ENCODE data around the gene PHLDB3. TPM values are rescaled to one million over a fixed set of nuclear protein-coding genes. Genes with fewer than 3 reads are reported as not detected.

Gene PHLDB3
- polyA plus RNA-seq, 1 experiment, result 5.3 TPM

DNA sequence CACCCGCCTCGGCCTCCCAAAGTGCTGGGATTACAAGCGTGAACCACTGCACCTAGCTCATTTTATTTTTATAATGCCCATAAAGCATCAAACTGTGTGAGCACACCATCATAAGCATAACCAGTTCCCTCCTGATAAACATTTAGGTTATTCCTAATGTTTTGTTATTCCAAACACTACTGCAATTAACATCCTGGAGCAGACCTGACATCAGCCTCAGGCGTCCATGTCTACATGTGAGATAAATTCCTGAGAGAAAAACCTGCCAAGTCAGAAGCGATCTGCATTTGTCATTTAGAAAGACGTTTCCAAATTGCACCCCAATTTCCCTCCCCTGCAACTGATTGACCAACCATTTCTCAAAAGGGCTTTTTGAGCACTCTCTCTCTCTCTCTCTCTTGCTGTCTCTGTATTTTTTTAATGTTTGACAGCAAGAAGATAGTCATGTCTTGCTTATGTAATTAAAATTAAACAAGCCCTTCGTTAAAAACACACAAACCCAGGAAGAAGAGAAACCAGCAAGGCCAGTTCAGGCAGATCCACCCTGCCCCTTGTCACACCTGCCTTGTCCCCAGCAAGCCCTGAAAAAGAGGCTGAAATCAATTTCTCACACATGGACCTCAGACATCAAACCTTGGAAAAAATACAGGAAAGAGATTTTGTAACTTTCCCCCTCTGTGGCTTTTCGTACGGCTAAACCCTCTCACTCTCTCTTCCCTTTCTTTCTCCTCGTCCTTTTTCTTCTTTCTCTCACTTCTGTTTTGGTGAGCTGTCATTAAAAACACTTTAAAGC is 49.0 kb downstream of the PHLDB3 start:
- DNase-seq (ENCODE audit: low read depth), result no peak
- ChIA-PET POLR2A (no interaction called here), CTCF (interaction anchor here (0.7 to 1.9 kb wide), 4 partner anchors 8 to 64 kb away, joined by 3 to 11 read pairs (median 4); no protein-coding TSS in a partner anchor)
- Histone ChIP-seq H3K4me3 (ENCODE audit: low read depth, low read length) (no peak overlapping the region), H3K27me3 (ENCODE audit: control insufficient read depth, insufficient read depth, low read length) (no peaks in the 10 kb centered on the region), H3K36me3 (ENCODE audit: control insufficient read depth, insufficient read depth, low read length) (no peaks in the 10 kb centered on the region)
- TF ChIP-seq, protein P1, sequence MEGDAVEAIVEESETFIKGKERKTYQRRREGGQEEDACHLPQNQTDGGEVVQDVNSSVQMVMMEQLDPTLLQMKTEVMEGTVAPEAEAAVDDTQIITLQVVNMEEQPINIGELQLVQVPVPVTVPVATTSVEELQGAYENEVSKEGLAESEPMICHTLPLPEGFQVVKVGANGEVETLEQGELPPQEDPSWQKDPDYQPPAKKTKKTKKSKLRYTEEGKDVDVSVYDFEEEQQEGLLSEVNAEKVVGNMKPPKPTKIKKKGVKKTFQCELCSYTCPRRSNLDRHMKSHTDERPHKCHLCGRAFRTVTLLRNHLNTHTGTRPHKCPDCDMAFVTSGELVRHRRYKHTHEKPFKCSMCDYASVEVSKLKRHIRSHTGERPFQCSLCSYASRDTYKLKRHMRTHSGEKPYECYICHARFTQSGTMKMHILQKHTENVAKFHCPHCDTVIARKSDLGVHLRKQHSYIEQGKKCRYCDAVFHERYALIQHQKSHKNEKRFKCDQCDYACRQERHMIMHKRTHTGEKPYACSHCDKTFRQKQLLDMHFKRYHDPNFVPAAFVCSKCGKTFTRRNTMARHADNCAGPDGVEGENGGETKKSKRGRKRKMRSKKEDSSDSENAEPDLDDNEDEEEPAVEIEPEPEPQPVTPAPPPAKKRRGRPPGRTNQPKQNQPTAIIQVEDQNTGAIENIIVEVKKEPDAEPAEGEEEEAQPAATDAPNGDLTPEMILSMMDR (IDR thresholded peaks at IDR 0.05; ENCODE audit: insufficient read depth, low read depth, low read length), result no peak

DNA sequence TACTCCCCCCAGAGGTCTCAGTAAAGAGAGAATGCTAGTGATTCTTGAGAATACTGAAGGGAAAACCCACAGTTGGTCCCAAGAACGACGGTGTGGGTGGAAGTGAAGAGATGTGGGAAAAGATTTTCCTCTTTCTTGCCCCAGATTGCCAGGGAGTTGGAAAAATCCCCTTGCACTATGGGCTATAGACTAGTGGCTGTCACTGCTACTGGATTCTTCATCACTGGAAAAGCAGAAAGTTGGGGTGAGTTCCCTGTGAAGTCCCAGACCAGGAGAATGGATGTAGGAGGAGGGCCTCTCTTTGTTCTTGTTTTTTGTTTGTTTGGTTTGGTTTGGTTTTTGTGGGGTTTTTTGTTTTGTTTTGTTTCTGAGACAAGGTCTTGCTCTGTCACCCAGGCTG is 50.5 kb downstream of the PHLDB3 start:
- TF ChIP-seq, protein P1 (IDR thresholded peaks at IDR 0.05; ENCODE audit: insufficient read depth, low read depth, low read length), result no peak
- Histone ChIP-seq H3K4me3 (ENCODE audit: low read depth, low read length) (no peak overlapping the region), H3K27me3 (ENCODE audit: control insufficient read depth, insufficient read depth, low read length) (no peaks in the 10 kb centered on the region), H3K36me3 (ENCODE audit: control insufficient read depth, insufficient read depth, low read length) (no peaks in the 10 kb centered on the region)
- ChIA-PET POLR2A (no interaction called here), CTCF (interaction anchor here (0.6 to 1.0 kb wide), 2 partner anchors 49 to 65 kb away, joined by 3 read pairs; no protein-coding TSS in a partner anchor)
- DNase-seq (ENCODE audit: low read depth), result no peak

DNA sequence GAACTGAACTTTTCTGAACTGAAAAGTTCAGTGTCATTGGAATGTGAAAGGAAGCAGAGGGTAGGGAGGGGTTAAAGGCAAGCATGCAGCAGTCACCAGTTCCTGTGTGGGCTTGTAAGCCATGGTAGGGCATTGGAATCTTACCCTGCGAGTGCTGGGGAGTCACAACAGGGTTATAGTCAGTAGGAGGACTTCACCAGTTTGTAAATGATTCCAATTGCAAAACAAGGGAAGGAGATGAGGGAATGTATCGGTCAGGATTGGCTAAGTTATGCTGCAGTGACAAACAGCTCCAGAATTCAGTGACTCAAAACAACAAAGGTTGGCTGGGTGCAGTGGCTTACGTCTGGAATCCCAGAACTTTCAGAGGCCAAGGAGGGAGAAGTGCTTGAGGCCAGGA is 52.0 kb downstream of the PHLDB3 start:
- POLR2A ChIA-PET, result no interaction called here

DNA sequence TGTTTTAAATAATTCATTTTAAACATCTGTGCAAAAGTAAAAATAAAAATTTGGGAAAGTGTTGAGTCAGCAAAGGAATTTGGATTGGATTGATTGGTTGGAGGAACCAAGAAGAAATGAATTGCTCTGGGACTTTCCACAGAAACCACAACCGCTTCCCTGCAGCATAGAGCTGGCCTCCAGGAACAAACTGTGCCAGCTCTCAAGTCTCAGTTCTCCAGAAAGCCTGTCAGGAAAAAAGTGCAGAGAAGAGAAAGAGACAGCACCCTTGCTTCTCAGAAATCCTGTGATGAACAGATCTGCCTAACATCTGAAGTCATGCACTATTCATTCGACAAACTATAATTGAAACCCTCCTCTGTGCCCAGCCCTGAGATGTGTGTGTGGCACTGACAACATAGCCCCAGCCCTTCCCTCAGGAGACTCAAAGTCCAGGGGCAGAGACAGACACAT is 54.0 kb downstream of the PHLDB3 start:
- H3K27me3 ChIP-seq (ENCODE audit: control insufficient read depth, insufficient read depth, low read length), result no peaks in the 10 kb centered on the region
- CTCF ChIA-PET, result interaction anchor here (0.6 to 7.6 kb wide), 3 partner anchors 11 to 68 kb away, joined by 3 to 214 read pairs (median 4); partner anchors contain the start of gene PHLDB3
- no peak for DNase-seq (ENCODE audit: low read depth)
- TF ChIP-seq, protein P1 (IDR thresholded peaks at IDR 0.05; ENCODE audit: insufficient read depth, low read depth, low read length), result no peak
- no peaks in the 10 kb centered on the region for H3K36me3 ChIP-seq (ENCODE audit: control insufficient read depth, insufficient read depth, low read length)
- POLR2A ChIA-PET, result interaction anchor here (0.6 kb wide), 1 partner anchor 15 kb away, joined by 15 read pairs; no protein-coding TSS in a partner anchor
- H3K4me3 ChIP-seq (ENCODE audit: low read depth, low read length), result no peak overlapping the region

More for the DNA sequence above, 52.0 kb downstream of the PHLDB3 start:
- Histone ChIP-seq H3K36me3 (ENCODE audit: control insufficient read depth, insufficient read depth, low read length) (no peaks in the 10 kb centered on the region), H3K27me3 (ENCODE audit: control insufficient read depth, insufficient read depth, low read length) (no peaks in the 10 kb centered on the region), H3K4me3 (ENCODE audit: low read depth, low read length) (no peak overlapping the region)
- CTCF ChIA-PET, result interaction anchor here (0.6 to 0.7 kb wide), 2 partner anchors 72 to 142 kb away, joined by 3 read pairs; no protein-coding TSS in a partner anchor
- no peak for DNase-seq (ENCODE audit: low read depth)
- TF ChIP-seq, protein P1 (IDR thresholded peaks at IDR 0.05; ENCODE audit: insufficient read depth, low read depth, low read length), result no peak

DNA sequence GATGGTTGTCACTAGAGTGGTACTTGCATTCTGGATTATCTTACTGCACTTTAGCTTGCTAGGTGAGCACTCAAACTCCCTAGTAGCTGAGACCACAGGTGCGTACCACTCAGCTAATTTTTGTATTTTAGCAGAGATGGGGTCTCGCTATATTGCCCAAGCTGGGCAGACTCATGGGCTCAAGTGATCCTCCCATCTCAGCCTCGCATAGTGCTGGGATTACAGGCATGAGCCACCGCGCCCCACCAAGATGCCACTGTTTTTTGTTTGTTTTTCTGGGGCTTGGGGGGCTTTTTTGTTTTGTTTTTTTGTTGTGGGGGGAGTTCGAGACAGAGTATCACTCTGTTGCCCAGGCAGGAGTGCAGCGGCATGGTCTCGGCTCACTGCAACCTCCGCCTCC is 56.9 kb downstream of the PHLDB3 start:
- no peak overlapping the region for H3K4me3 ChIP-seq (ENCODE audit: low read depth, low read length)
- ChIA-PET CTCF (interaction anchor here (0.6 to 7.6 kb wide), 32 partner anchors 9 to 387 kb away, joined by 3 to 214 read pairs (median 6); partner anchors contain the start of genes ETHE1, IRGQ, LYPD3 and PHLDB3), POLR2A (interaction anchor here (1.1 kb wide), 1 partner anchor 72 kb away, joined by 6 read pairs; no protein-coding TSS in a partner anchor)
- TF ChIP-seq, protein P1 (IDR thresholded peaks at IDR 0.05; ENCODE audit: insufficient read depth, low read depth, low read length), result no peak
- H3K36me3 ChIP-seq (ENCODE audit: control insufficient read depth, insufficient read depth, low read length), result no peaks in the 10 kb centered on the region
- no peaks in the 10 kb centered on the region; the same call in 1 of the 2 replicates for H3K27me3 ChIP-seq (ENCODE audit: control insufficient read depth, insufficient read depth, low read length)
- no peak for DNase-seq (ENCODE audit: low read depth)
